HG02623 (cell line): ENCODE results near the gene KCNMA1.

Source experiments
- ATAC-seq: cut with Tn5 transposase; IDR thresholded peaks from one replicate; pipeline ENCODE4 v1.9.1; 2021; ENCODE audit warnings: moderate library complexity; ENCODE audit not compliant: unreplicated experiment

Gene KCNMA1

GRCh38 chr10:77313066-77313750 is 324.4 kb downstream of the KCNMA1 start:
- ATAC-seq = no peak

DNA sequence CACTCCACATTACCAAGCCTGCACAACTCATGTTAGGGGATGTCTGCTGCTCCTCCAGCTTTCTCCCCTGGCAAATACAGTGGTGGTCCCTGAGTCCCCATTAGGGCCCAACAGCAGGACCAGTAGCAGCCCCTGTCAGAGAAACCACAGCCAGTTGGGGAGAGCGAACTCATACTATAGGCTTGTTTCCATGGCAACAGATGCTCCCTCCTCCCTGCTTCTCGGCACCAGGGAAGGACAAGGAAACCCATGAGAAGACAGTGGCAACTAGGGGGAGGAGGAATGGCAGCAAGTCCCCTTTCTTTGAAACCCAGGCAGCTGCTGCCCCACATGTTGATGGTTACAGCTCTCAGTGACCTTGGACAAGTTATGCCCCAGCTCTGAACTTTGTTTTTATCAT is 326.4 kb downstream of the KCNMA1 start:
- no peak for ATAC-seq

DNA sequence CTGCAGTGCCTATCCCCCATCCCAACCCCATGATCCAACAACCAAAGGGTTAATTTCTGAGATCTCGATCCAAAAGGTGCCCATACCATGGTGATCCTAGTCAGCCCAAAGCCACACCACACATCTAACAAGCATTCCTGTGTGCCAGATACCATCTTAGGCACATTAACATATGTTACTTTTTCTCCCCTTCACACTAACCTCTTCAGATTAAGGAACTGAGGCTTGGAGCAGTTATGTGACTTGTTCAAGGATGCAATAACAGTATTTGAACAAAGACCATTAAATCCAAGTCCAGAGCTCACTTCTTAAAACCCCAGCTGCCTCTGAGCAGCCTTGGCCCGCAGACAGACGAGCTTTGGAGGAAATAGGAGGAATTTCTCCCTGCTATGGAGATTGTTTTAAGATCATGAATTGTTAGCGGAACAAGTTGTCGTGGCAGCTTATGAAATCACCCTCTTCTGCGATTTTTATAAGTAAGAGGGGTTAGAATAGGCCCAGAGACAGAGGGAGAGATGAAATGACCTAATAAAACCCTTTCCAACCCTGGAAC is 327.2 kb downstream of the KCNMA1 start:
- ATAC-seq = no peak

DNA sequence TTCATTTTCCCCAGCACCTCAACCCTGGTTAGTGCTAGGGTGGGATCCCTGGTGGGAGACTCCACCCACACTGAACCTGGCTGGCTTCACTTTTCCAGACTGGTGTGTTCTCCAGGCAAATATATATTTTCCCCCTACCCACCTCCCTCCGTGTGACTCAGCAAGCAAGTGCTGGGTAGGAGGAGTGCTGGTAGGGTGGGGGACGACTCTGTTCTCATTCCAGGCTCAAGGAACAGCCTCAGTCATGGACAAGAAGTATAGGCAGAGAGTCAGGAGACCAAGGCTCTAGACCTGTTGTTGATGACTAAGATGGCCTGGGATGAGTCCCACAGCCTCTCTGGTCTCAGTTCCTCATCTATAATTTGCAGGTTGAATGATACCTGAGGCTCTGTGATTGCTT is 328.1 kb downstream of the KCNMA1 start:
- ATAC-seq = no peak

DNA sequence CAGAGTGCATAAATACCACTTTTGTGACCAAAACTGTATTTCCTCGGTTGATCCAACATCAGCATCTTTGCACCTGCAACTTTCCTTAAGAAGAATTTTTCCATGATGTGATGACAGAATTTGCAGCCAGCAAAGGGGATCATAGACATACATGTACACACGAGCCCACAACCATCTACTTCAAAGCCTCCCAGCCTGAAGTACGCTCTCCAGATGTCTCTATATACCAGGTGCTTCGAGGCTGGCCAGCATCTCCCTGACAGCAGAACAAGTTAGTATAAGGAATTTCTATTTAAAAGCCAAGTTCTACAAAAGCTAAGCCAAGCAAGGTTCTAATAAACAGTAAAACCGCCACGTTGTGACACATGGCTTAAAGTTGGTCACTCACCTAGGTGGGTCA is 328.5 kb downstream of the KCNMA1 start:
- no peak for ATAC-seq

DNA sequence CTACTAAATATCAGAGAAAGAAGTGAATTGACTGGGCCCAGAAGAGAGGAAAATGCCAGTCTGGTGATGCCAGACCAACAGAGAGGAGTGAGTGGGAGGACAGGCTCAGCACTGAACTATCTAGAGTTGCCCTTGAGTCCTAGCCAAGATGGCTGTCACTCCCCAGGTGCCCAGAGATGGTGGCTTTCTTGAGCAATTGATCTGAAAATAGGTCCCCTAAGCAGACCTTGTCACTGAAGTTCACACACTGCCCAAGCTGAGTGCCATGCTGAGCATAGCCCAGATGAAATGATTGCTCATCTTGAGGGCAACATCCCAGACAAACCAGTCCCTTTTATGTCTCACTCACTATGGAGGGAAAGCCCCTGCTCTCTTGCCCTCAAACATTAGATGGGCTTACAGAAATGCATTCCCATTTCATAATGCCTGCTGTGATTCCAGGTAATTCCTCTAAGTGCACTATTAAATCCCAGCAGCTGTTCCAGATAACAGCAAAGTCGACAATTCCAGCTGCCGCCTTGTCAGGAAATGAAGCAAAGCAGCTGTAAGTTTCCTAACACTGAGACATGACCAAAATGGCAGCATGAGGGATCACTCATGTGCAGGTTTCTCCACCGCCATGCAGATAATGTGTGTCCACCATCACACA is 329.4 kb downstream of the KCNMA1 start:
- no peak for ATAC-seq

DNA sequence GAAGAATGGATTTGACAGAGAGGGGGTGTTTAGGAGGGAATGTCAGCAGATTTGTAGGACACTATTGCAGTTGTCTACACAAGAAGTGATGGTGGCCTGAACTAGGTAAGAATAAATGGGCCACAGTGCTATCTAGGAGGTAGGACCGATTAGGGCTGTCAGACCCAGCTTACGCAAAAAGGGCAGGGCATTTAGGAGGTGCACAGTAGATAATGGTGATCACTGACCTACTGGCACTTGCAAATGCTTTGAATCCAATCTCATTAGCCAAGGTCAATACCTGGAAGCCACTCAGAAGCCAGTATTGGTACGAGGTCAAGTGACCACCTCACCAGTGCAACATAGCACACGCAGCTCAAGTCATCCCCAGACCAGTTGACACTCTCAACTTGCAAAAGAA is 330.9 kb downstream of the KCNMA1 start:
- ATAC-seq = no peak

DNA sequence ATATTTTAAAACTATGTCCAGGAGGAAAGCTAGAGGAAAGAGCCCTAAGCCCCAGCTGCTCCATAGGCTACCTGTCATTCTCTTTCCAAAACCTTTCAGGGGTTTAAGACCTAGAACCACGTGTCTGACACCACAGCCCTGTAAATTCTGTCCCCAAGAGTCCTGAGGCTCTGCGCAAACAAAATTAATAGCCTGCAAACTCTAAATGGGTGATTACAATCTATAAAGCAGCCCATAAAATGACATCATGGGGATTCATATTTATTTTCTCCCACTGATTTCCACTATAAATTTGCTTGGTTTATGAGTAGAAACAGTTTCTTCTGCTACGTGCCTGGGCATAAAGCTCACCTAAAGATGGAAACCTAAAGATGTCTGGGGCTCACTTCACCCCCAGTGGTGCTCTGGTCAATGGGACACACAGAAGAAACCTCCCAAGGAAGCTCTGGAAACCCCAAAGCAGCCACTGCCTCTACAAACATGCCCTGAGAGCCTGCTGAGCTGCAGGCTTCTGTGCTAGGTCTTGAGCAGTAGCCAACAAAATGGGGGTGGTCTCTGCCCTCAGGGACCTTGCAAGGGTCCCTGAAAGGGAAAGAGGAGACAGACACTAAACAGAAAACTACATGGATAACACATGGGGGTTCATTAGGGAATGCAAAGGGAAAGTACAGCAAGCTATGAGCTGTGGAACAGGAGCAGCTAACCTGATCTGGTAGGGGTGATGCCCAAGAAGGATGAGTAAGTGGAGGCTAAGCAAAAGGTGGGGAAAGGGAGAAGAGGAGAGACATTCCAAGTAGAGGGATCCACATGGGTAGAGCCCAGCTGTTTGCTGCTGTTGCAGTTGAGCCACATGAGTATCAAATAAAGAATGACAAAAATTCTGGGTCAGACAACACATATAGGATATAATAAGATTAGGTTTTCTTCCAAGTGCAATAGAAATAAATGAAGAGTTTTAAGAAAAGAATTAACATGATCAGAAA is 331.7 kb downstream of the KCNMA1 start:
- ATAC-seq = no peak

- no peak for ATAC-seq
These were observed 333.4 kb downstream of the KCNMA1 start for GRCh38 chr10:77304192-77304591.

DNA sequence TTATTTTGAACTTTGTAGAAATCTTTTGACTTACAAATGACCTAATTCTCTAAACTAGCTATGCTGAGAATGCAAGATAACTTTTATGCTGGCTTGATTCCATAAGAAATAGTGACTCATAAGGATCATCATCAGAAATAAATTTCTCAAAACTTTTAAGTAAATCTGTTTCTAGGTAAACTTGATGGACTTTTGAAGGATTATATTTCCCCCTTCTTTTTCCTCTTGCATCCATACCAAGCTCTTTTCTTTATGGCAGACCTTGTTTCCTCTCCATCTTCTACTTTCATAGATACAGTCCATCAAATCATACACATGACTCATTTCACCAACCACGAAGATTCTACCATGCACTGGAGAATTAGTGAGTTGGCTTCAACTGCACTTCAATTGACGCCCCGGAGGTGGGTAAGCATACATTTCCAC is 336.3 kb downstream of the KCNMA1 start:
- ATAC-seq = no peak

DNA sequence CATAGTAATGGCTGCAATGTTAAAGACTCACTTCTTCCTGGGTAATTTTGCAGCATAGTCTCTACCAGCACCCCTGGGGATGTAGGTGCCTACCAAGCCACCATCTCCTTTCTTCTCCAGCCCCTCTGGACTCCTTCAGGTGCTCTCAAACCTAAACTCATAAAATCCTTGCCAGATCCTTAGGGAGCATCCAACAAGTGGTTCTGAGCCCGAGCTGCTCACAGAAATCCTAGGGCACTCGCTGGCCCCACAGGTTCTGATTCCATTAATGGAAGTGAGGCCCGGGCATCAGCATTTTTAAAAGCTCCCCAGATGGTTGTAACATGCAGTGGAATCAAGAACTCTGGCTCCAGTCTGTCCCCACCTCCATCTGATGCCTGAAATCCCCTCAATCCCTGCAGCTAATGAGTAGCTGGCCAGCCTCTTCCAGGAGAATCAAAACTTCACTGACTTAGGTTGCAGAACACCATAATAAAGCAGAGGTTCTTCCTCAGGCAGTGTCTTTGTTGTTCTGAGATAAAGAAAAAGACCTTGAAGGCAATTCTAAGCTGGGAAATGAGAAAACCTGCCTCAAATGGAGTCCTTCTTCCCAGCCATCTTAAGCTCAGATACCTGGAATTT is 336.8 kb downstream of the KCNMA1 start:
- no peak for ATAC-seq

DNA sequence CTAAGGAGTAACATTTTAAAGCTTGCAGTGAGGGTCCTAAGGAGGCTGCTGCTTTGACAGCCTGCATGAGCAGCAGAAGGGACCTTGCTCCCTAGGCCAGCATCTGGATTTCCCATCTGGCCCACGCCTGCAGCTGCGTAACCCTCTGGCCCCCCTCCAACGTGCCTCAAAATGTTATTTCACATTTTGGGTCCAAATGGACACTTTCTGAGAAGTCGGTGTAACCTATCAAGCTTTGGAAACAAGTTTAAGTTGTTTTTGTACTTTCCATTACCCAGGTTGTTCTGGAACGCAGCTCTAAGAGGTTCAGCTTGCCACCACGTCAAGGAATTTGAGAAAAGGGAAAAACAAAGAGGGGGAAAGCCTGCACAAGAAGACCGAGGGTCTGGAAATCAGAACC is 338.3 kb downstream of the KCNMA1 start:
- no peak for ATAC-seq

GRCh38 chr10:77297393-77297739 is 340.2 kb downstream of the KCNMA1 start:
- ATAC-seq = no peak

DNA sequence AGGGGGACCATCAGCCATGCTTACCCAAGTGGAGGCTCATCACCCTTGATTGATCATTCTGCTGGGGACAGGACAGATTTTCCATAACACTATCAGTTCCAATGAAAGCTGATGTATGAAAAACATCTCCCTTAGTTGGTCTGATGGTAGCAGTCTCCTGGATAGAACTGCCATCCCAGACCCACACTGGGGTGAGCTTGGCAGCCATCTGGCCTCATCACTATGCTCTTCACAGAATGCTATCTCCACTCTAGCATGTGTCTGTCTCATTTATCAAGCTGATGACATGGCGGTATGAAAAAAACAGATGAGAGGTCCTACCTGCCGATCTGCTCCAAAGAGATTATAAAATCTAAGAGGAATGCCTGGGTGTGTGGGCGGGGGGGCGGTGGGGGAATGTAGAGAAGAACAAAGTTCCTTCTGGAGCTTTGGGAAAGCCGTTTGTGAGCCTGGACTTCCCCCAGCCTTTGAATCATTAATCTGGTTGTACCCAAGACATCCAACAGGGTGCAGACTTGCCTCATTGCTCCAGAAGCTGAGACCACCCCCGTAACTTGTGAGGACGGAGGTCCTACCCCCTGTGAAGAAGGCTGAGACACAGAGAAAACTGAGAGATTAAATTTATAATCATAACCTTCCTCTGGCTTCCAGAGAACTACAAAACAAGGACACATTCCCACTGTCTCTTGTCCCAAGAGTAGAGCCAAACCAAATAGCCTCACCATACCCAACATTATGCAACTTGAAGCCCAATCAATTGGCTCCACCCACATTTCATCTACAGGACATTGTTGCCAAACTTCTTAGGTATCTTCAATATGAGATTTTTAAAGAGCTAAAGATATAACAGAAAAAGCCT is 340.8 kb downstream of the KCNMA1 start:
- no peak for ATAC-seq

DNA sequence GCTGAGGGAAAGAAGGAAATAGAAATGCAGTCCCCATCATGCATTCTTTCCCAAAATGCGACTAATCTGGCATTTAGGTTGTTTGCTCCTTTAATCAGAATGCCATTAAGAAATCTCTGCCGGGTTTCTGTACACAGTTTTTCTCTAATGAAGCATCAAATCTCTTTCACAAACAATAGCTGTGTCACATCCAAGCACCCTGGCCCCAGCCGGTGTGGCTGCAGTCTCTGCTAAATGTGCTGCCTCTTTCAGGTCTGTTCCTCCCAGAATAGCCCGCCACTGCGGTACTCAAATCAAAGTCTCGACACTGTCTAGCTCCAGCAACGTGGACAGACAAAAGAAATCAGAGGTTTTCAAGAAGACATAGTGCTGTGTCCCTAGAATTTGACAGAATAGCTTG is 343.8 kb downstream of the KCNMA1 start:
- no peak for ATAC-seq

- no peak for ATAC-seq
These were observed 344.3 kb downstream of the KCNMA1 start for GRCh38 chr10:77293347-77293746.

DNA sequence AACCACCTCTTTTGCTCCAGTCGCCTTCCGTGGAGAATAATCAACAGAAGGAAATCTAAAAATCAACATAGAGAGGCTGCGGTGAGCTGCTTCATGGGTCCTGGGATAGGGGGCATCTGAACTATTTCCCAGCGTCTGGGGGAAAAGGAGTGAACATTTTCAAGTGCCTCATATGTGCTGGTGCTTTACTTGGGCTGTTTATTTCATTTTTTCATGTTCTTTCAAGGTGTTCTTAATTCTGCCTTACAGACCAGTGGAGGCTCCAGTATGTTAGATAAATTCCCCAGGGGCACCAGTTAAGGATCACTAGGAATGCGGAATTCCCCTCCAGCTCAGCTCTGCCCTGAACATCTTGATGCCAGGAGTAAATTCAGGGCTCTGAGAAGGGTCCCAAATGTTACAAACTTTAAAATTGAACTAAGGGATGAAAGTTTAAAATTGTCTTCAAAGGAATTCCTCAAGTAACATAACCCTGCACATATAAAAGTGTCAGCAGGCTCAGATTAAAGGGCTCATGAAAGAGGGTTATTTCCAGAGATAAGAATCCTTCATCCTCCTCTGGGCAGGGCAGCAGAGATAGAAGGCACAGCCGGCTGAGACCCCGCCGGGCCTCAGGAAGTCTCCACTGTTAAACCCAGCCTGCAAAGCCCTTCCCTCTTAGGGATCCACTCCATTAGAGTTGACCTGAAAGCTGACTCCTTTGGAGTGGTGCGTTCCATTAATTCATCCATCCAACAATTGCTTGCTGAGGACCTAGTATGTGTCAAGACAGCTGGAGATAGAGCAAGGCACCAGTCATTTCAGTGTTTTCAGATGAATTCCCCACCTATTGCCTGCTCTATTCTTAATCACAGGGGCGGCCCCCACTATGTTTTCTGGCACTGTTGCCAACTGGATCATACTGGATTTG is 345.8 kb downstream of the KCNMA1 start:
- ATAC-seq = no peak

- ATAC-seq = no peak
These were observed 347.0 kb downstream of the KCNMA1 start for GRCh38 chr10:77290528-77291155.

DNA sequence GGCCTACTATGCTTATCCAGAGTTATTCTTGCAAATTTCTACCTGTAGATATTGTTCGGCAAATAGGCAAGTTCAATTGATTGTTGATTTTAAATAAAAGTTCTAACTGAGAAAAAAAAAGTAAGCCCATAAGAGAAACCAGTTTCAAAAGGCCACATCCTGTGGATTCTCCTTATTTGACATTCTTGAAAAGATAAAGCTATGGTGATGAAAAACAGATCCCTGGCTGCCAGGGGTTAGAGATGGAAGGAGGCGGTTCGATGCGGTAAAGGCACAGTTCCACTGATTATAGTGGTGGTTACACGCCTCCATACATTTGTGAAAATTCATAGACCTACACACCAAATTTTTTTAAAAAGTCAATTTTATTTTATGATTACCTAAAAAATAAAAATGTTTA is 347.8 kb downstream of the KCNMA1 start:
- ATAC-seq = no peak
